ENCODE measurements around the gene TTC21B. TPM values are rescaled to one million over a fixed set of nuclear protein-coding genes. Genes with fewer than 3 reads are reported as not detected.

The TTC21B gene
- total and polyA plus RNA-seq, 10 donors, result 4.3 to 42.2 (median 24.5) TPM

- Histone ChIP-seq H3K4me3 (no peak overlapping the region), H3K9me3 (no peaks in the 10 kb centered on the region), H3K4me1 (no peaks in the 10 kb centered on the region), H3K27me3 (replicated peaks in 1 of 7) (no peaks in the 10 kb centered on the region), H3K27ac (no peak overlapping the region), H3K36me3 (peaks cover 0 to 94% (median 46%) of the 10 kb centered on the region in 6 donors)
- no peak for TF ChIP-seq CTCF (IDR thresholded peaks at IDR 0.05 in 8 of 11, conservative IDR thresholded peaks at IDR 0.05 in 3 of 11)
- TF ChIP-seq POLR2A (IDR thresholded peaks at IDR 0.05), result no peak
- no peak for TF ChIP-seq POLR2AphosphoS5 (IDR thresholded peaks at IDR 0.05)
- intact Hi-C loops (cut with DNase I; ENCODE audit: low total_unique reads), result no loop called here
- 92 to 99% (median 95%) methylated on average over 2 of the region's 2 CpGs for WGBS, 5 donors
- DNase-seq, result no peak
Observed at GRCh38 chr2:165911981-165912380, 41.6 kb downstream of the TTC21B start.

- no peaks in the 10 kb centered on the region for H3K4me1 ChIP-seq
- H3K36me3 ChIP-seq, result peaks cover 0 to 93% (median 39%) of the 10 kb centered on the region in 6 donors
- H3K27ac ChIP-seq, result no peak overlapping the region
- intact Hi-C loops (cut with DNase I; ENCODE audit: low total_unique reads), result no loop called here
- H3K27me3 ChIP-seq (replicated peaks in 1 of 7), result no peaks in the 10 kb centered on the region
- H3K9me3 ChIP-seq, result no peaks in the 10 kb centered on the region
- no peak overlapping the region for H3K4me3 ChIP-seq
- no peak for DNase-seq
- no peak for TF ChIP-seq CTCF (IDR thresholded peaks at IDR 0.05 in 8 of 11, conservative IDR thresholded peaks at IDR 0.05 in 3 of 11)
- no peak for TF ChIP-seq POLR2AphosphoS5 (IDR thresholded peaks at IDR 0.05)
- no peak for TF ChIP-seq POLR2A (IDR thresholded peaks at IDR 0.05)
Observed at GRCh38 chr2:165911231-165911630, 42.3 kb downstream of the TTC21B start.

- TF ChIP-seq POLR2AphosphoS5 (IDR thresholded peaks at IDR 0.05) (no peak), POLR2A (IDR thresholded peaks at IDR 0.05) (no peak), CTCF (IDR thresholded peaks at IDR 0.05 in 8 of 11, conservative IDR thresholded peaks at IDR 0.05 in 3 of 11) (no peak)
- Histone ChIP-seq H3K27ac (no peak overlapping the region), H3K4me3 (no peak overlapping the region), H3K36me3 (peaks cover 0 to 90% (median 31%) of the 10 kb centered on the region in 6 donors), H3K9me3 (peaks cover 0 to 6% (median 0%) of the 10 kb centered on the region in 8 donors), H3K4me1 (no peaks in the 10 kb centered on the region), H3K27me3 (replicated peaks in 1 of 7) (no peaks in the 10 kb centered on the region)
- intact Hi-C loops (cut with DNase I; ENCODE audit: low total_unique reads), result no loop called here
- 72 to 88% (median 74%) methylated on average over 1 of the region's 1 CpG for WGBS, 5 donors
- DNase-seq, result no peak
Observed at GRCh38 chr2:165909466-165909865, 44.1 kb downstream of the TTC21B start.

- no peak overlapping the region for H3K4me3 ChIP-seq
- intact Hi-C loops (cut with DNase I; ENCODE audit: low total_unique reads), result no loop called here
- no peaks in the 10 kb centered on the region for H3K27me3 ChIP-seq (replicated peaks in 1 of 7)
- H3K27ac ChIP-seq, result no peak overlapping the region
- H3K4me1 ChIP-seq, result peaks cover 0 to 21% (median 10%) of the 10 kb centered on the region in 6 donors
- no peak for TF ChIP-seq POLR2AphosphoS5 (IDR thresholded peaks at IDR 0.05)
- TF ChIP-seq CTCF (IDR thresholded peaks at IDR 0.05 in 8 of 11, conservative IDR thresholded peaks at IDR 0.05 in 3 of 11), result no peak
- no peak for TF ChIP-seq POLR2A (IDR thresholded peaks at IDR 0.05)
- no peak for DNase-seq
- peaks cover 0 to 75% (median 21%) of the 10 kb centered on the region in 6 donors for H3K36me3 ChIP-seq
- 93 to 98% (median 94%) methylated on average over 2 of the region's 2 CpGs for WGBS, 5 donors
- H3K9me3 ChIP-seq, result peaks cover 0 to 6% (median 0%) of the 10 kb centered on the region in 8 donors
Observed at GRCh38 chr2:165905854-165906253, 47.7 kb downstream of the TTC21B start.

All from spleen (tissue), 11 donors.